GM12892 (cell line): ENCODE results near the gene P2RY2.

Experiments used
- POLR2A ChIP-seq: IDR thresholded peaks from 2 replicates; pipeline ENCODE4 v1.6.1; 2011; ENCODE audit warnings: low read depth, low read length, control low read depth
- POLR2AphosphoS5 ChIP-seq: IDR thresholded peaks from 2 replicates; pipeline ENCODE4 v1.6.1; 2011; ENCODE audit warnings: low read depth, low read length, control low read depth
- TAF1 ChIP-seq: IDR thresholded peaks from 2 replicates; pipeline ENCODE4 v1.6.1; 2011; ENCODE audit warnings: low read depth, mild to moderate bottlenecking, control low read depth, low read length, borderline replicate concordance

DNA sequence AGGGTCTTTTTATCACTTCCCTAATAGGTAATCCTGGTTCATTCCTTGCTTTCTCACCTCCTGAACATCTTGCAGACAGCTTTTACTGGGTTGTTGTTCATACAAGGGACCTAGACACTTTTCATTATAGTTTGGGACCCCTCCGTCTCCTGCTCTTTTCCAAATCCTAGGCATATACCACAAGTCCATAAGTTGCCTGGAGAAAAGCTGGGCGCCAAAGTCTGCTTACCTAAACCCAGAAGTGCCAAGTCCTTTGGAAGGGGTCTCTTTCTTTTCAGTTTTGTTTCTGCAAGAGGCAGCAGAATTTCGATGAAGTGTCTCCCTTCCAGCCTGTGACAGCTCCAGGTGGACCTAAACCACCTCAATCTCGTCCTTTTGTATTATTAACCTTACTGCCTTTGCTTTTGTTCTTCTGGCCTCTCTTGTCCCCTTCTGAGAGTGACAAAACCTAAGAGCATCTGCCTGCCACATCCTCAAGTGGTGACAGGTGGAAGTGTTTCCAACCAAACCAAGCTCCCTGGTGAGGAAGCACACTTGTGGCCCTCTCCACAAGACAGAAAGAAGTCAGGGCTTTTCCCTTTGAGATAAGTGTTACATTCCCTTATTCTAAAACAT, 34.6 kb downstream of the P2RY2 start:
- TF ChIP-seq POLR2A (no peak), TAF1 (no peak), POLR2AphosphoS5 (no peak)
